Duodenal mucosa (tissue), 2 donors: Measurements from ENCODE around the gene YARS1.
A peak's percentile ranks its signal among the peaks of the same experiment; 100 is the strongest.

Experiments used
- H3K27ac ChIP-seq: one replicate; pipeline ENCODE4 v1.7.0; 2013; ENCODE audit warnings: low read depth, low read length
- H3K27me3 ChIP-seq, 2 donors: one replicate each; pipeline ENCODE4 v1.7.0; 2013; ENCODE audit warnings: low read length in 2 of 2, control low read depth in 1 of 2; ENCODE audit not compliant: insufficient read depth in 2 of 2, control insufficient read depth in 1 of 2
- H3K36me3 ChIP-seq, 2 donors: one replicate each; pipeline ENCODE4 v1.7.0; 2013; ENCODE audit warnings: low read length in 2 of 2, control low read depth in 1 of 2; ENCODE audit not compliant: insufficient read depth in 2 of 2, control insufficient read depth in 1 of 2
- H3K4me1 ChIP-seq, 2 donors: one replicate each; pipeline ENCODE4 v1.7.0; 2013; ENCODE audit warnings: low read length in 2 of 2, control low read depth in 1 of 2; ENCODE audit not compliant: insufficient read depth in 2 of 2, control insufficient read depth in 1 of 2
- H3K4me3 ChIP-seq, 2 donors: one replicate each; pipeline ENCODE4 v1.7.0; 2013; ENCODE audit warnings: low read length in 2 of 2, low read depth in 1 of 2
- H3K9ac ChIP-seq, 2 donors: one replicate each; pipeline ENCODE4 v1.7.0; 2013; ENCODE audit warnings: low read length in 2 of 2, low read depth in 1 of 2
- H3K9me3 ChIP-seq, 2 donors: one replicate each; pipeline ENCODE4 v1.7.0; 2013; ENCODE audit warnings: low read length in 2 of 2, control low read depth in 1 of 2; ENCODE audit not compliant: control insufficient read depth in 1 of 2

YARS1 gene

DNA sequence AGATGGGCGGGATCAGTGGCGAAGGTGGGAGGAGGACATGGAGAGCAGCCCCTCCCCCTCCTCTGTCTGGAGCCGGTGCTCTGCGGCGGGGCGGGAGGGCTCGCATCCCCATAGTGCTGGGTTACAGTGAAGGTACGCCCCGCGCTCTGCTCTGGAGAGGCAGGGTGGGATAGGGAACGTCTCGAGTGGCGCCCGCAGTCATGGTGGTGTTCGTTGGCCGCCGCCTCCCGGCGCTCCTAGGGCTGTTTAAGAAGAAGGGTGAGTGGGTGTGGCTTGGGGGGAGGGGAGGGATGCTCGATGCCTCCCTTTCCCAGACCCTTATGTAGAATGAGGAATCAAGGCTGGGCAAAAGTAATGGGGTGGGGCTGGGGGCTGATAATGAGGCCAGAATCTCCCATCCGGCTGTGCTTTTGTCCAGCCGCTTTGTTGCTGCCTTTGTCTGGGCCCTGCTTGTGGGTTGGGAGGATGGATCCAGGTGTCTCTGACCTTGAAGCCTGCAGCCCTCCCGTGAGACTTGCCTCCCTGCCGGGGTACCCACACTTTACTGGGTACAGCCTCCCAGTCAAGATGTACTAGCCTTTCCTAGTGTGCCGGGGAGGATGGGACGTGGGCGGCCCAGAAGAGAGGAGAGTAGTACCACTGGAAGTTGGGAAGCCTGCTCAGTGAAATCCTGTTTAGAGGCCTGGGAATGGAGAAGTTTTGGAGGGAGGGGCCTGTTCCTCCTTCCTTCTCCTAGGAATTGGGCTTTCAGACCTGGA, 51.4 kb downstream of the YARS1 start:
- Histone ChIP-seq H3K4me1 (peaks cover 25 to 35% of the 10 kb centered on the region in 2 donors), H3K36me3 (peaks cover 4 to 46% of the 10 kb centered on the region in 2 donors), H3K9me3 (no peaks in the 10 kb centered on the region), H3K27me3 (no peaks in the 10 kb centered on the region), H3K27ac (no peak overlapping the region), H3K4me3 (no peak overlapping the region), H3K9ac (peak overlapping the region in 1 of 2 donors; percentile 43)

DNA sequence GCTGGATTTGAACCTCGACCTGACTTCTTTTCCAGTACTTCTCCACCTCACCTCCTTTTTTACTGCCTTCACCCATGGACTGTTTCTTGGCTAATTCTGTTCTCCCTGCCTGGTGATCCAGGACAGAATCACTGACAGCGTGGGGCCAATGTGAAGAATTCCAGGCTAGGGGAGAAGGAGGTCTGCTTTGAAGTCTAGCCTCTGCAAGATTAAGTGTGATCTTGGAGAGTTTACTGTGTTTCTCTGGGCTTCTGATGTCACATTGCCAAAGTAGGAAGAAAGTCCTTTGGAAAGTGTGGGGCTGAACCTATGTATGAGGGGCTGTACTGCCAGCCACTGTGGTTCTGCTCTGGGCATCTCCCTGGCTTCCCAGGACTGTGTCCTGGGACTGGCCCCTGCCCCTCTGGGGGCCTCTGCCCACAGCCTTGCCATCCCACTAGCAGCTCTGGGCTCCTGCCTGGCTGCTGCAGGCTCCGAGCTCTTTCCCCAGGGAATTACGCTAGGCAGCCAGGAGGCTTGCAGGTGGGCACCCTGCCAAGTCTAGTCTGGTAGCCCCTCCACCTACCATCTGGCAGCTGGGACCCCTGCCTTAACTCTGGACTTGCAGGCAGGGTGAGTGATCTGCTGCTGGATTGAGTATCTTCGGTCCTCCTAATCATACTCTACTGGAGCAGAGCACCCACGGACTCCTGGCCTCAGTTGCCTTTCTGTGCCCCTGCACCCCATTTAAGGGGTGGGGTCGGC, 52.2 kb downstream of the YARS1 start:
- Histone ChIP-seq H3K27ac (no peak overlapping the region), H3K4me3 (no peak overlapping the region), H3K9ac (no peak overlapping the region), H3K27me3 (no peaks in the 10 kb centered on the region), H3K9me3 (no peaks in the 10 kb centered on the region), H3K36me3 (peaks cover 4 to 40% of the 10 kb centered on the region in 2 donors), H3K4me1 (peaks cover 27 to 40% of the 10 kb centered on the region in 2 donors)

DNA sequence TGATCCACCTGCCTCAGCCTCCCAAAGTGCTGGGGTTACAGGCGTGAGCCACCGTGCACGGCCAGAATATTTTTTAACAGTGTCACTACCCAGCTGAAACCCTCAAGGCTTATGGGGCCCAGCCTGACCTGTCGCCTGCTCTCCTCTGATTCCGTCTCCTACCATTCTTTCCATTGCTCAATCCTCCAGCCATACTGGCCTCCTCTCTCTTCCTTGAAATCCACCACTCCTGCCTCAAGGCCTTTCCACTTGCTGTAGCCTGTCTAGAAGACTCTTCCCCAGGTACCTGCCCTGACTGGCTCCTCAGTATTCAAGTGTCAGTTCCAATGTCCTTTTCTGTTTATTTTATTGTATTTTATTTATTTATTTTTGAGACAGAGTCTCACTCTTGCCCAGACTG, 53.9 kb downstream of the YARS1 start:
- Histone ChIP-seq H3K36me3 (peaks cover 4 to 27% of the 10 kb centered on the region in 2 donors), H3K9ac (no peak overlapping the region), H3K4me1 (peaks cover 41 to 56% of the 10 kb centered on the region in 2 donors), H3K27ac (no peak overlapping the region), H3K27me3 (no peaks in the 10 kb centered on the region), H3K4me3 (no peak overlapping the region), H3K9me3 (no peaks in the 10 kb centered on the region)

DNA sequence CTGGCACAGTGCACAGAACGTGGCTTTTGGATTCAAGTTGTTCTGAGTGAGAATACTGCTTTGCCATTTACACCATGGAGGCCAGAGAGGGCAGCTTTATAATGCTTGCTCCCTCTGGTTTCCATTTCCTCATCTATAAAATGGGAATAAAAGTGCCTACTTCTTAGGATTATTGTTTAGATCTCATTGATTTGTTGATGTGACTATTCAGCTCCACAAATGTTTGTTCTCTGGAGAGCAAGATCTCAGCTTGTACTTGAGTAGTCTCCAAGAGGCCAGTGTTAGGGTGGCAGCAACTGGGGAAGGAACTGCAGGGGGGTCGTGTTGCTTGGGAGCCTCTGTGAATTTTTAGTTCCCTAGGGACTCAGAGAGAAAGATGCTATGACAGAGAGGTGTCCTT, 55.2 kb downstream of the YARS1 start:
- Histone ChIP-seq H3K4me1 (peaks cover 53 to 68% of the 10 kb centered on the region in 2 donors), H3K36me3 (peaks cover 4 to 19% of the 10 kb centered on the region in 2 donors), H3K4me3 (no peak overlapping the region), H3K9ac (peak overlapping the region in 1 of 2 donors; percentile 76), H3K9me3 (no peaks in the 10 kb centered on the region), H3K27ac (peak overlapping the region; percentile 98), H3K27me3 (no peaks in the 10 kb centered on the region)

DNA sequence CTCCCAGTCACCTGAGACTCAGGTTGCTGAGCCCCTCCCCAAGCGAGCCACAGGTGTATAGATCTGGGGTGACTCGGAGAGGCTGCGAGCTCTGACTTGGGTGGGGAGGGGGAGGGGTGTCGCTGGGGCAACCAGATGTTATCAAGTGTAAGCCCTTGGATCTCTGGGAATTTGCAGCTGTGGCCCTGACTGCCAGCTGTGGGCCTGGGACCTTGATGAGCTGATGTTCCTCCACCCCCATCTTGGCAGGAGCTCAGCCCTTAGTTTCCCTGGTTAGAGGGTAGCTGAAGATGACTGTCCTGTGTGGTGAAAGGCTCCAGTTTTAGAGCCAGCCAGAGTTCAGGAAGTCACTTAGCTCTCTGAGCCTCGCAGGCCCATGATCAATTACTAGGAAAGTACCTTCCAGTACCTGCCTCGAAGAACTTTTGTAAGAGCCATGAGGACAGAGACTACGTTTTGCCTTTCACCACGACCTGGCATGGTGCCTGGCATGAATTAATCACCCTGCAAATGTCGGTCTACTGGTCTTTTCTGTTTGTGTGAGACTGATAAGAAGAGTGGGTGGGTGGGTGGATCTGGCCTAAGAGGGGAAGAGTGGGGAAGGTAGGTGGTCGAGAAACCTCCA, 55.8 kb downstream of the YARS1 start:
- H3K9me3 ChIP-seq = no peaks in the 10 kb centered on the region
- peak overlapping the region; percentile 69 to 76 for H3K9ac ChIP-seq
- H3K4me3 ChIP-seq = peak overlapping the region in 1 of 2 donors; percentile 42
- H3K27ac ChIP-seq = peak overlapping the region; percentile 98
- peaks cover 4 to 16% of the 10 kb centered on the region in 2 donors for H3K36me3 ChIP-seq
- H3K27me3 ChIP-seq = no peaks in the 10 kb centered on the region
- H3K4me1 ChIP-seq = peaks cover 55 to 66% of the 10 kb centered on the region in 2 donors

DNA sequence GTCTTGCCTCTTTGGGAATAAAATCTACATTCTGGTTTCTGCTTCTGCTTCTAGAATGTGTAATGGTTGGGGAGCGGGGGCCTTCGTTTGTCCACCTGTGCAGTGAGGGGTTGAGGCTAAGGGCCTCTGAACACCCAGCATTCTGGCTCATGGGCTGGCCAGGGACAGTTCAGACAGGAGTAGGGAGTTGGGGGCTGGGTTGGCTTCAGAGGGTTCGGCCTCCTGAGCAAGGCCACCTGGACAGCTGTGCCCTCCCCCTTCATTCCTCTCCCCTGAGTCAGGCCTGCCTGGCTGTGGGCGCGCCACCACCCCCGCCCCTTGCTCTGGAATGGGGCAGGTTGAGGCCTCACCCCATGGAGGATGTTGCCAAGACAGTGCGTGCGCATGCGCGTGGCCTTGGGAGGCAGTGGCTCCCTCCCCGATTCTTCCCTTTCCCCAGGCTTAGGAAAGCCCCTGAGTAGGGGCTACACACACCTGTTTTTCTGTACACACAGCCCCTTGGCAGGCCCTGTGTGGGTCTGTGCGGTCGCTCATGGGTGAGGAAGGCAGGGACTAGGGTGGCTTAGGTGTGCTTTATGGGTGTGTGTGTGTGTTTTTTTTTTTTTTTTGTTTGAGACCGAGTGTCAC, 57.0 kb downstream of the YARS1 start:
- peak overlapping the region; percentile 72 to 76 for H3K9ac ChIP-seq
- H3K36me3 ChIP-seq = peaks cover 4 to 12% of the 10 kb centered on the region in 2 donors
- H3K27me3 ChIP-seq = no peaks in the 10 kb centered on the region
- peak overlapping the region; percentile 1 to 44 for H3K4me3 ChIP-seq
- peaks cover 55 to 64% of the 10 kb centered on the region in 2 donors for H3K4me1 ChIP-seq
- no peaks in the 10 kb centered on the region for H3K9me3 ChIP-seq
- H3K27ac ChIP-seq = peak overlapping the region; percentile 98

DNA sequence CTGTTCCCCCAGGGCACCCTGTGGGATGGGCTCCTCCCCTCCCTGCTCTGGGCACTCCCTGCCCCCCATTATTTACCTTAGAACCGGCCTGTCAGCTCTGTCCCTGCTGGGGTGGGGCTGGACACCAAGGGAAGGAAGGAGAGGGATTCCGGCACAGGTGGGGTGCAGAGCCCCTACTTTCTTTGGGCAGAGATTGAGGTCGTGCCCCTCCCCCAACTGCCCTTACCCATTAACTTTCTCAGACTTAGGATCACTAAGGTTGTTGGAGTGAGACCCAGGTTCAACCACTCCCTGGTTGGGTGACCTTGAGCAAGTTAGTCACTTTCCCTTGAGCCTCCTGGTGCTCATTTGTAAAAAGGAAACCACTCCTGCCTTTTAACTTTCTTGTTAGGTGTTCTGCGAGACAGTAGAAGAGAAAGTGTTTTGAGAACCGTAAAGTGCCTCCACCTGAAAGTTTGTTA, 57.6 kb downstream of the YARS1 start:
- Histone ChIP-seq H3K9ac (peak overlapping the region; percentile 72 to 76), H3K9me3 (no peaks in the 10 kb centered on the region), H3K4me1 (peaks cover 57 to 63% of the 10 kb centered on the region in 2 donors), H3K4me3 (peak overlapping the region; percentile 1 to 44), H3K27ac (peak overlapping the region; percentile 98), H3K27me3 (no peaks in the 10 kb centered on the region), H3K36me3 (peaks cover 0 to 8% of the 10 kb centered on the region in 2 donors)

DNA sequence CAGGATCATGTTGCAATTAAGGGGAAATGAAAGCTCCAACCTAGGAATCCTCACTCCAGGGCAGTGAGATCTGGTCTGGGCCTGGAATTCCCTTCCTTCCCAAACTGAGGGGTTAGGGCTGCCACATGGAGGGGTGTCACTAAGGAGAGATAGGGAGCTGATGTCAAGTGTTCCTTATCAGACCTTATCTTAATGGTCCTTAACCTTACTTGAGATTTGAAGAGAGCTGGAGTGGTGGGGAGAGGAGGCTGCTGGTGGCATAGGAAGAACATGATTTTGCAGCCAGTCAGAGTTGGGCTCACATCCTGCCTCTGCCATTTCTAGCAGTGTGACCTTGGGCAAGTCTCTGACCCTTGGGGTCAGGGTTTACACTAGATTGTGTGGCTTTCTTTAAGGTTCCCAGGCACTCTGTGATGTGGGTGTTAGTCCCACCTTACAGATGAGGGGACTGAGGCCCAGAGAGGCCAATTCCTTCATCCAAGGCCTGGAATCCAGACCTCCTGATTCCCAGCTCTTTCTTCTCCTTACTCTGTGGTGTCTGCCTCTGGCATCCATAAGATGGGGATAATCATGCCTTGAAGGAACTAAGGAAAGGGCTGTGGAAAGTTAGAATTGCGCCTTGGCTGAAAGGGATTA, 58.2 kb downstream of the YARS1 start:
- Histone ChIP-seq H3K9me3 (no peaks in the 10 kb centered on the region), H3K27ac (peak overlapping the region; percentile 98), H3K4me1 (peaks cover 62 to 67% of the 10 kb centered on the region in 2 donors), H3K9ac (peak overlapping the region; percentile 76 to 80), H3K4me3 (peak overlapping the region in 1 of 2 donors; percentile 44), H3K27me3 (no peaks in the 10 kb centered on the region), H3K36me3 (peaks cover 0 to 3% of the 10 kb centered on the region in 2 donors)

DNA sequence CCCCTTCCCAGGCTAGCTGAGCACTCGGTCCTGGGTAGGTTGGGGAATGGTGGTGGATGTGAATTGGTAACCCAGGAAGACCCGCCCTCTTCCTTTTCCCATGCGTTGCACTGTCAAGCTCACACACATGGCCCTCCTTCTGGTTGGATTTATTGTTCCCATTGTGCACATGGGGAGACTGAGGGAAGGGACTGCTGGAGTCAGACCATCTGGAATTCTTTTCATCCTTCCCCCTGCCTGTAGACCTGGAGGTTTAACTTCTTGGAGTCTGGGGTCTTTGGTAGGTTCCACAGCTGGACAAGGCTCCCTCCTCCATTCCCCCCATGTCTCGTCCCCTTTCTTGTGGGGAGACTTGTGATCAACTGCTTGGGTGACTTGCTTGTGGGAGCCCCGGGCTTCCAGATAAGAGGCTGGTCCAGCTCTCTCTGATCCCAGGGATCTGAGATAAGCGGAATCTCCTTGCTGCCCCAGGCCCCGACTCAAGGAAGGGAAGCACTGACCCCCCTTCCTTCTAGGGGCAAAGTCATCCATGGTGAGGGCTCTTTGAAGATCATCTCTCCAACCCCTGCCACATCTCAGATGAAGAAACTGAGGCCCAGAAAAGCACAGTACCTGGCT, 58.9 kb downstream of the YARS1 start:
- peaks cover 66 to 70% of the 10 kb centered on the region in 2 donors for H3K4me1 ChIP-seq
- H3K36me3 ChIP-seq = no peaks in the 10 kb centered on the region
- peak overlapping the region in 1 of 2 donors; percentile 44 for H3K4me3 ChIP-seq
- no peaks in the 10 kb centered on the region for H3K27me3 ChIP-seq
- H3K9me3 ChIP-seq = no peaks in the 10 kb centered on the region
- peak overlapping the region; percentile 98 for H3K27ac ChIP-seq
- peak overlapping the region; percentile 76 to 80 for H3K9ac ChIP-seq
